Retinal pigment epithelial cell (primary cell): ENCODE results near the gene EFR3B.
"Not testable (repeated sequence)": the region's sequence is repeated elsewhere in the genome, so short reads cannot be mapped to it uniquely, and the experiment has no call there.

Experiments used
- DNase-seq: peaks from one replicate; pipeline ENCODE4 v3.0.0-alpha.2; 2010; ENCODE audit warnings: low read depth
- H3K4me3 ChIP-seq: 2 replicates; pipeline ENCODE4 v1.5.1; 2011; ENCODE audit warnings: mild to moderate bottlenecking, low read length, control low read depth, moderate library complexity
- TF ChIP-seq, protein P1 (sequence below): conservative IDR thresholded peaks from 2 replicates; pipeline ENCODE4 v1.5.1; 2011; ENCODE audit warnings: low read depth, low read length, control low read depth, inconsistent platforms

Gene EFR3B

GRCh38 chr2:25149646-25150045, 107.8 kb downstream of the EFR3B start:
- TF ChIP-seq, protein P1, sequence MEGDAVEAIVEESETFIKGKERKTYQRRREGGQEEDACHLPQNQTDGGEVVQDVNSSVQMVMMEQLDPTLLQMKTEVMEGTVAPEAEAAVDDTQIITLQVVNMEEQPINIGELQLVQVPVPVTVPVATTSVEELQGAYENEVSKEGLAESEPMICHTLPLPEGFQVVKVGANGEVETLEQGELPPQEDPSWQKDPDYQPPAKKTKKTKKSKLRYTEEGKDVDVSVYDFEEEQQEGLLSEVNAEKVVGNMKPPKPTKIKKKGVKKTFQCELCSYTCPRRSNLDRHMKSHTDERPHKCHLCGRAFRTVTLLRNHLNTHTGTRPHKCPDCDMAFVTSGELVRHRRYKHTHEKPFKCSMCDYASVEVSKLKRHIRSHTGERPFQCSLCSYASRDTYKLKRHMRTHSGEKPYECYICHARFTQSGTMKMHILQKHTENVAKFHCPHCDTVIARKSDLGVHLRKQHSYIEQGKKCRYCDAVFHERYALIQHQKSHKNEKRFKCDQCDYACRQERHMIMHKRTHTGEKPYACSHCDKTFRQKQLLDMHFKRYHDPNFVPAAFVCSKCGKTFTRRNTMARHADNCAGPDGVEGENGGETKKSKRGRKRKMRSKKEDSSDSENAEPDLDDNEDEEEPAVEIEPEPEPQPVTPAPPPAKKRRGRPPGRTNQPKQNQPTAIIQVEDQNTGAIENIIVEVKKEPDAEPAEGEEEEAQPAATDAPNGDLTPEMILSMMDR: no peak
- DNase-seq: no peak
- no peak overlapping the region for H3K4me3 ChIP-seq

- H3K4me3 ChIP-seq, DNase-seq: not testable (repeated sequence)
Observed at GRCh38 chr2:25150993-25151392, 109.1 kb downstream of the EFR3B start.

DNA sequence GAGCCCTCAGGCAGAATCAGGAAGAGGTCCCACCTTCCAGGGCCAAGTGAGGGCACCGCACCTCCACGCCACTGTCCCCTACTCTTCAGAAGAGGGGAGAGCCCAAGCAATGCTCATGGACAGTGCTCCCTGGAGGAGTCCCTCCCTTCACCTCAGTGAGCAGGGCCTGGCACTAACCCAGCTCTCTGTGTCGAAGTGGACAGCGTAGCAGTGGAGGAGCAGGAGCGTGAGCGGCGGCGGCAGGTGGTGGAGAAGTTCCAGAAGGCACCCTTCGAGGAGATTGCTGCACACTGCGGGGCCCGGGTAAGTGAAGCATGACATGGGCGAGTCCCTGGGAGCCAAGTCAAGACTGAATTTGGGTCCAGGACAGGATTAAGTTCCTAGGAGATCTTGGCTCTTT, 109.8 kb downstream of the EFR3B start:
- H3K4me3 ChIP-seq: no peak overlapping the region
- DNase-seq: no peak
- TF ChIP-seq, protein P1: no peak

DNA sequence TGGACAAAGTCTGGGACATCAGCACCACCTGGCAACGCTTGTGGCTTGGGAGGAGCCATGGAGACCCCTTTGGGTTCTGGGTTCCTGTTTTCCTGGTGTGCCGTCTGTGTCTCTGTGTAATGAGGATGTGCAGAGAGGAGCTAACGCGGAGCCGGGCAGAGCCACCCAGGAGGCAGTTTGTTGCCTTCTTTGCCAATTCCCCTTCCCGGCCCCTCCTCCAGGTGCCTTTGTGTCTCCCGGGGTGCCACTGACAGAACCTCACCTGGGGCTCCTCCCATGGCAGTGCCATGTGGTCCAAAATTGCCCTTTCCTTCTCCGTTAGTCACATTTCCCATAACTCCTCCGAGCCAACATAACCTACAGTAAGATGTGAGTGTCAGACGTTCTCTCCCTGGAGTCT, 113.5 kb downstream of the EFR3B start:
- TF ChIP-seq, protein P1: no peak
- no peak for DNase-seq
- H3K4me3 ChIP-seq: no peak overlapping the region

GRCh38 chr2:25158096-25158852, 116.4 kb downstream of the EFR3B start:
- no peak for DNase-seq
- no peak overlapping the region for H3K4me3 ChIP-seq
- TF ChIP-seq, protein P1: no peak

GRCh38 chr2:25159949-25160348, 118.1 kb downstream of the EFR3B start:
- no peak for DNase-seq
- H3K4me3 ChIP-seq: no peak overlapping the region
- TF ChIP-seq, protein P1: no peak

- no peak overlapping the region for H3K4me3 ChIP-seq
- TF ChIP-seq, protein P1: no peak
- DNase-seq: no peak
Observed at GRCh38 chr2:25160376-25160775, 118.5 kb downstream of the EFR3B start.
